ENCODE data around the gene SLC25A21. TPM values are rescaled to one million over a fixed set of nuclear protein-coding genes. Genes with fewer than 3 reads are reported as not detected.
A peak's percentile ranks its signal among the peaks of the same experiment; 100 is the strongest.

The SLC25A21 gene
- total RNA-seq, 4 donors from 2014 or later, result 0.67 to 2.1 (median 0.91) TPM

GRCh38 chr14:36659010-36659821 lies 513.2 kb downstream of the SLC25A21 start:
- DNase-seq, result no peak
- Histone ChIP-seq H3K9me3 (no peaks in the 10 kb centered on the region), H3K36me3 (peaks cover 0 to 23% (median 5%) of the 10 kb centered on the region in 3 donors), H3K27ac (peak overlapping the region; percentile 82 to 96 (median 94)), H3K4me1 (peaks cover 3 to 93% (median 26%) of the 10 kb centered on the region in 3 donors), H3K4me3 (peak overlapping the region; percentile 70 to 75 (median 71)), H3K27me3 (peaks cover 0 to 100% (median 44%) of the 10 kb centered on the region in 4 donors)
- TF ChIP-seq CTCF (IDR thresholded peaks at IDR 0.05) (no peak), POLR2A (IDR thresholded peaks at IDR 0.05) (no peak)
- intact Hi-C loops (cut with DNase I), result loop anchor here (10.0 kb wide), 1 partner anchor 496 kb away; no protein-coding TSS in a partner anchor
- 8 to 9% methylated on average over 15 to 26 of the region's 35 CpGs for WGBS, 2 donors

- intact Hi-C loops (cut with DNase I), result loop anchor here (10.0 kb wide), 1 partner anchor 496 kb away; no protein-coding TSS in a partner anchor
- Histone ChIP-seq H3K4me1 (peaks cover 3 to 85% (median 18%) of the 10 kb centered on the region in 3 donors), H3K27me3 (peaks cover 0 to 100% (median 41%) of the 10 kb centered on the region in 4 donors), H3K36me3 (peaks cover 0 to 15% (median 3%) of the 10 kb centered on the region in 3 donors), H3K9me3 (no peaks in the 10 kb centered on the region), H3K4me3 (peak overlapping the region; percentile 70 to 75 (median 71)), H3K27ac (peak overlapping the region; percentile 82 to 96 (median 94))
- DNase-seq, result no peak
- WGBS, 2 donors, result 3% methylated on average over 16 of the region's 55 CpGs; no CpG with 5 or more reads in 1 of the 2 donors
- TF ChIP-seq POLR2A (IDR thresholded peaks at IDR 0.05) (no peak), CTCF (IDR thresholded peaks at IDR 0.05) (no peak)
These were observed 514.0 kb downstream of the SLC25A21 start for GRCh38 chr14:36658123-36659009.

GRCh38 chr14:36657399-36658122 lies 514.8 kb downstream of the SLC25A21 start:
- H3K4me3 ChIP-seq, result peak overlapping the region; percentile 70 to 75 (median 71)
- TF ChIP-seq POLR2A (IDR thresholded peaks at IDR 0.05) (peak in 2 of 4 donors; percentile 26 to 47), CTCF (IDR thresholded peaks at IDR 0.05) (peak in 1 of 6 experiments; percentile 11)
- peak overlapping the region; percentile 82 to 96 (median 94) for H3K27ac ChIP-seq
- peaks cover 3 to 77% (median 10%) of the 10 kb centered on the region in 3 donors for H3K4me1 ChIP-seq
- peaks cover 0 to 8% (median 0%) of the 10 kb centered on the region in 3 donors for H3K36me3 ChIP-seq
- no peak for DNase-seq
- peaks cover 0 to 100% (median 33%) of the 10 kb centered on the region in 4 donors for H3K27me3 ChIP-seq
- WGBS, 2 donors, result 6 to 7% methylated on average over 25 to 37 of the region's 55 CpGs
- intact Hi-C loops (cut with DNase I), result loop anchor here (10.0 kb wide), 1 partner anchor 497 kb away; no protein-coding TSS in a partner anchor
- H3K9me3 ChIP-seq, result no peaks in the 10 kb centered on the region

GRCh38 chr14:36656687-36657398 lies 515.6 kb downstream of the SLC25A21 start:
- 1 to 4% methylated on average over 21 to 24 of the region's 31 CpGs for WGBS, 2 donors

More at GRCh38 chr14:36656687-36657398, 515.6 kb downstream of the SLC25A21 start:
- Histone ChIP-seq H3K4me3 (peak overlapping the region; percentile 70 to 75 (median 71)), H3K9me3 (no peaks in the 10 kb centered on the region), H3K27ac (peak overlapping the region; percentile 82 to 96 (median 94)), H3K4me1 (peaks cover 3 to 70% (median 4%) of the 10 kb centered on the region in 3 donors), H3K27me3 (peaks cover 0 to 100% (median 30%) of the 10 kb centered on the region in 4 donors), H3K36me3 (peaks cover 0 to 8% (median 0%) of the 10 kb centered on the region in 3 donors)
- DNase-seq, result no peak
- intact Hi-C loops (cut with DNase I), result loop anchor here (10.0 kb wide), 1 partner anchor 498 kb away; no protein-coding TSS in a partner anchor
- TF ChIP-seq CTCF (IDR thresholded peaks at IDR 0.05) (no peak), POLR2A (IDR thresholded peaks at IDR 0.05) (peak in 1 of 4 donors; percentile 19)

Data from esophagus squamous epithelium (tissue), 5 donors.